Activated CD4-positive, alpha-beta T cell treated with anti-CD3 and anti-CD28 coated beads, Interleukin-10, Interleukin-2, amounts not matched to agents 100 ng/mL and 50 ng/mL, durations not matched to agents 16 hours and 8 hours (primary cell): ENCODE measurements around the gene ST6GALNAC3.
"Not testable (repeated sequence)": the region's sequence is repeated elsewhere in the genome, so short reads cannot be mapped to it uniquely, and the experiment has no call there.

Experiments
- DNase-seq: peaks from one replicate; pipeline ENCODE4 v3.0.0-alpha.2; 2020

Gene ST6GALNAC3

GRCh38 chr1:76074321-76075187 lies at the start of gene ST6GALNAC3:
Gene ST6GALNAC3, plus strand, starts transcription at chr1:76074746.
- peak; percentile 77 for DNase-seq

GRCh38 chr1:76027341-76027740 lies 47.2 kb upstream of the ST6GALNAC3 start:
- DNase-seq: no peak

DNA sequence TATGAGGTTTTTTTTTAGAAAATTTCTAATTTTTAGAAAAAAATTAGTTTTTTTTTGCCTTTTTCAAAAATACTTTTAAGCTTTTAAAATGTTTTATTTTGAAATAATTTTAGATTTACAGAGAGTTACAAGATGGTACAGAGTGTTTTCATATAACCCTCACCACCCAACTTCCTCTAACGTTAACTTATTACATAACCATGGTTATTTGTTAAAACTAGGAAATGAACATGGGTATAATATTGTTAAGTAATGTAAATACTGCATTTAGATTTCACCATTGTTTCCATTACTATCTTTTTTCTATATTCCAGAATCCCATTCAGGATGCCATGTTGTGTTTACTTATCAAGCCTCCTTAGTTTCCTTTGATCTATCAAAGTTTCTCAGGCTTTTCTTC lies 45.2 kb upstream of the ST6GALNAC3 start:
- no peak for DNase-seq

- DNase-seq: no peak
These were observed 43.0 kb upstream of the ST6GALNAC3 start for GRCh38 chr1:76031496-76031895.

GRCh38 chr1:76033800-76034475 lies 40.6 kb upstream of the ST6GALNAC3 start:
- no peak for DNase-seq

DNA sequence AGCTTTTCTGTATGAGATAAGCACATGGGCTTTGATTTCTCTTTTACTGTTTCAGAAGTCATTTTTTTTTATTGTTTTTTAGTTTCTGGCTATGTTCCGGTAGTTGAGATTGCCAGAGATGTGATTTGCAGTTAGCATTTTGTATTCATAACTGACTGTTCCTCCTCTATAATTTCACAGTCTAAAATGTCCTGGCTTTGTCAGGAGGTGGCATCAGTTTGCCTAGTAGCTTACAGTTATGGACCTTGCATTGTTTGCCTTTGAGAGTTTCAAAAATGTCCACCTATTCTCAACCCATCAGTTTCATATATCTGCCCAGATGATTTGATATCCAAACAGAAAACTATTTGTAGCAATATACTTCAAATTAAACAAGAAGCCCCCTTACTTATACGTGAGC lies 39.5 kb upstream of the ST6GALNAC3 start:
- no peak for DNase-seq

DNA sequence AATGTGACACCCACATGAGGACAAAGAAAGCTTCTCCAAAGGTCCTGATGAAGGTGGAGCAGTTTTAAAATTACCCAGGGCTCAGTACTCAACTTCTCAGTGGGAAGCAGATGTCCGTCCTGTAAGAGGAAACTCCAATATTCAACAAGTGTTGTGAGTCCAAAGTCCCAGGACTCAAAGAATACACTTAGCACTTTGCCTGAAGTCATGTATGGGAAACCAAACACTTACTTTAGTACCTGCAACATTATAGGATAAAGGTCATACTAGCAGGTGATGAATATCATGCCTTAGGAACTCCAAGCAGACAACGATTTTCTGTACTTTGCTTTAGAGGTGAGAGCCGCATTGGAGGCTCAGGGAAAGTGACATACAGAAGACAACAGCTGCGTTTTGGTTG lies 37.2 kb upstream of the ST6GALNAC3 start:
- DNase-seq: no peak

- no peak for DNase-seq
These were observed 36.1 kb upstream of the ST6GALNAC3 start for GRCh38 chr1:76038287-76039004.

DNA sequence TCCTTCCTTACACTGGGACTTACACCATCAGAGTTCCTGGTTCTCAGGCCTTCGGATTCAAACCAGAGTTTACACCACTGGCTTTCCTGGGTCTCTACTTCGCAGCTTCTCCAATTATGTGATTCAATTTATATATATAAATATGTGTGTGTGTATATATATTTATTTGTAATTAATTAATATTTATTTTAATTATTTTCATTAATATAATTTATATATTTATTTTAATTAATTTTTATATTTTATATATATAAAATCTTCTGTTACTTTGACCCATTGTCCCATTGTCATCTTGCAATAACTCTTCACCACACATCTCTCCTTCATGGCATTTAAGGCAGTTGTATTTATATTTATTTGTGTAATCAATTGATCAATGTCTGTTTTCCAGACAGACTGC lies 28.4 kb upstream of the ST6GALNAC3 start:
- DNase-seq: no peak

- DNase-seq: no peak
These were observed 26.3 kb upstream of the ST6GALNAC3 start for GRCh38 chr1:76048219-76048618.

GRCh38 chr1:76048926-76049325 lies 25.6 kb upstream of the ST6GALNAC3 start:
- no peak for DNase-seq

DNA sequence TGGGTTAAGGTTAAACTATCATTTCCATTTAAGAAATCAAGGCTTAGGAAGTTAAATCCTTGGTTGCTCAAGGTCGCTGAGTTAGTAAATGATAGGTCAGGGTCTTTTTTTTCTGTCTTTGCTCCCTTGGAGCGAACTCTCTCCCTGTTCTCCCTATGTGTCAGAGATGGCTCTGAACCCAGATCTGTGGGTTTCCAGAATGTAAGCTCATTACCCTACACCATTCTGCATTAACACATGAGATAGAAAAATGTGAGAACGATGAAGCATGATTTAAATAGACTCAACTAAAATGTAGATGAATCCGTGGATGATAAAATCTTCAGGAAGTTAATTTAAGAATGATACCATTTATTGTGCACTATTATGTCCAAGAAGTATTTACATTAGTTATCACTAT lies 25.0 kb upstream of the ST6GALNAC3 start:
- no peak for DNase-seq

DNA sequence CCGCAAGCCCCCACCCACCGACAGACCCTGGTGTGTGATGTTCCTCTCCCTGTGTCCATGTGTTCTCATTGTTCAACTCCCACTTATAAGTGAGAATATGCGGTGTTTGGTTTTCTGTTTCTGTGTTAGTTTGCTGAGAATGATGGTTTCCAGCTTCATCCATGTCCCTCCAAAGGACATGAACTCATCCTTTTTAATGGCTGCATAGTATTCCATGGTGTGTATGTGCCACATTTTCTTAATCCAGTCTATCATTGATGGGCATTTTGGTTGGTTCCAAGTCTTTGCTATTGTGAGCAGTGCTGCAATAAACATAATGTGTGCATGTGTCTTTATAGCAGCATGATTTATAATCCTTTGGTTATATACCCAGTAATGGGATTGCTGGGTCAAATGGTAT lies 24.5 kb upstream of the ST6GALNAC3 start:
- not testable (repeated sequence) for DNase-seq

DNA sequence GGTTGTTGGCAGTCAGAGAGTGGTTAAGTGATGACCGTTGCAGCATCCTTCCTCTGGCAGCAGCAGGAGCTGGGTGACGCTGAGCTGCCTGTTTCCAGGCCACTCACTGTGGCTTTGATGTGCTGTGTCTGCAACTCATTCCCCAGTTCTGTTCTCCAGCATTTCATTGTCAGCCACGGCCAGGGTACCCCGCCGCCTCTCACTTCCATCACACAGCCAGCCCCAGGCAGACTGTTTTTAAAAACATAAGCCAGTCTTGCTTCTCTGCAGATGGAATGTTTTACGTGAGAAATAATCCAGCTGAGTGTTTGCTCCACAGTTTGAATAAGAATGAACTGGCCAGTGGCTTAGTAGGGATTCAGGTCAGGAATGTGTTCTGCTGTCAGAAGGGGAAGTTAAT lies 21.5 kb upstream of the ST6GALNAC3 start:
- peak; percentile 20 for DNase-seq

DNA sequence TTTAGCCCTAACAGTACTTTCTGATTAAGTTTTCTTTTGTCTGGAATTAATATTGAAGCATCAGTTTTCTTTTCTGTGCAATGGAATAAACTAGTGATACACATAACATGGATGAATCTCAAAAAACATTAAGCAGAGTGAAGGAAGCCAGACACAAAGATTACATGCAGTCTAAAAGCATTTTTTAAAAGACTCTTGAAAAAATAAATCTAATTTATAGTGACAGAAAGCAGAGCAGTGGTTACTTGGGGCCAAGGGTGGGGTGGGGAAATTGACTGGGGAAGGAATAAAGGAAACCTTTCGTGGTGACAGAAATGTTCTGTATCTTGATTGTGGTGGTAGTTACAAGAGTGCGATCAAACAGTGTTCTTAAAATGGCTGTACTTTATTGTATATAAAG lies 20.2 kb upstream of the ST6GALNAC3 start:
- no peak for DNase-seq

DNA sequence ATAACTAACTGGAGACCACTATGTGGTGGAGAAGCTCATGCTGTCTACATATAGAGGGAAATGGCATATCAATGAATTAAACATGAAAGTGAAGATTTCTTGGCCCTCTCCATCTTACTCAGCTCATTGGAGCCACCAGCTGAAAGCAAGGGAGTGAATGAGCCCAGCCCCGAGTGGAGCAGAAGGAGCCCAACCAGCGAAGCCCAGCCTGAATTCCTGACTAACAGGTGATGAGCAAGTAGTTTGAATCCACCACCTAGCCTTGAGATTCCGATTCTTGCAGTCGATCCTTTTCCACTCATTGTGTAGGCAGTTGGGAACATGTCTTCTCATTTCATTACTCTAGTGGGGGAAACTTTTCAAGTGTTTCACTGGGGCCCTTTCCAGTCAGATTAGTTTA lies 18.6 kb upstream of the ST6GALNAC3 start:
- no peak for DNase-seq

DNA sequence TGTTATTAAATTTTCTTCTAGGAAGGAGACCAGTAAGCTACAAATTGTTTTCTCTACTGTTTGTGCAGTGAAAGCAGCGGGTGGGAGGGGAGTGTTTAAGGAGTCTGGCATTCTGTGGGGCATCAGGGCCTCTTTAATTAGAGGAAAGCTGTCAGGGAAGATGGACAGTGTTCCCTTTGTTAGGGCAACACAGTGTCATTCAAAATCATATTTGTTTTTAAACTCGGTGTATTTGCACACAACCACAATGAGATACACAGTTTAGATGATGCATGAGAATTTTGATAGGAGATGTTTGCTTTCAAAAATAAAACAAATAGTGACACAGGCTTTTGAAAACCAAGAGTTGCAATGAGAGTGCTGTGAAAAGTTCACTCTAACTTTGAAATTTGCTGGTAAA lies 15.1 kb upstream of the ST6GALNAC3 start:
- no peak for DNase-seq

DNA sequence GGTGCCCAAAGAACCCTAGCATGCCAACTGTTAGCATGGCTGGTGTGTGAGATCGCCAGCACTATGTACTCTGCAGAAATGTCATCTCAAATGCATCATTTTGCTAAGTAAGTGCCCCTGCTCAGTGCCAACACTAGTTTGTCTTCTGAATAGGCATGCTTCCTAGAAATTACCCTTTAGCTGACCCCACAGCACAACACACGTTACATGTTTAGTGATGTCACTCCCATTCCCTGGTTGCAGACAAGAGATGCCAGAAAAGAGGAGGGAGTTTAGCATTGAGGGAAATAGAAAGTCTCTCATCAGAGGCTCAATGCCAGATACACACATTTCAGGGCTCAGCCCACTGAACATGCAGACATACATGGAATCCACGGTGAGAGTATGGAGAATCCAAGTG lies 9.3 kb upstream of the ST6GALNAC3 start:
- DNase-seq: no peak

GRCh38 chr1:76066394-76066793 lies 8.2 kb upstream of the ST6GALNAC3 start:
- no peak for DNase-seq

DNA sequence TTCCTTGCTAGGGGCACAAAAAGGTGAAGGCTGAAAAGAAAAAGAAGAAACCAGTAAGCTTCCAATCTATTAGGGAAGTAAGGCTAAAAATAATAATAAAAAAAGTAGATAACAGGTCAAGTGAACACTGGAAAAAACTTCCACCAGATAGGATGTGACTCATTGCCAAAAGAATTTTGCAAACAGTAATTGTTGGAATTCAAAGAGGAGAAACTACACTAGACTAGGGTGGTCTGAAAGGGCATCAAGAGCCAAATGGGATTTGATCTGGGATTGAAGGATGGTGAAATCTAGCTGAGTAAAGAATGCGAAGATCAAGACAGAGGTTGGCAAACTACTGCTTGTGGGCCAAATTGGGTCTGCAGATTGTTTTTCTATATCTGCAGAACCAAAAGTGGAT lies 6.0 kb upstream of the ST6GALNAC3 start:
- no peak for DNase-seq

GRCh38 chr1:76068953-76069561 lies 5.5 kb upstream of the ST6GALNAC3 start:
- DNase-seq: no peak

DNA sequence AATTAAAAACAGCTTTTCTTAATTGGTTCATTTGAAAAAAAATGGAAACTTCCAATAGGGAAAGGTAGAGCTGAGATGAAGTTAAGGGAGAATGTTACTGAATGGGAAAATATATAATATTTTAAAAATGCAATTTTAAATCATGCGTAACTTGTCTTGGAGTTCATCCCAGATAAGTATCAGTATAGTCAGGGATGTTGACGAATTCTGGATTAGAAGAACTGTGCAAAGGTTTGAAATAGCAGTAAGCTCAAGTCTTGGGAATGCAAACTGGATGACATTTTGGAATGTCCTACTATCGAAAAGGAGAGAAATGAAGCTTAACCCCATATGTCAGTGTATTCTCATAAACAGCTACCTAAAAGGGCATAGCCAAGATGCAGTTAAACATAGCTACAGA lies 4.0 kb upstream of the ST6GALNAC3 start:
- DNase-seq: no peak

DNA sequence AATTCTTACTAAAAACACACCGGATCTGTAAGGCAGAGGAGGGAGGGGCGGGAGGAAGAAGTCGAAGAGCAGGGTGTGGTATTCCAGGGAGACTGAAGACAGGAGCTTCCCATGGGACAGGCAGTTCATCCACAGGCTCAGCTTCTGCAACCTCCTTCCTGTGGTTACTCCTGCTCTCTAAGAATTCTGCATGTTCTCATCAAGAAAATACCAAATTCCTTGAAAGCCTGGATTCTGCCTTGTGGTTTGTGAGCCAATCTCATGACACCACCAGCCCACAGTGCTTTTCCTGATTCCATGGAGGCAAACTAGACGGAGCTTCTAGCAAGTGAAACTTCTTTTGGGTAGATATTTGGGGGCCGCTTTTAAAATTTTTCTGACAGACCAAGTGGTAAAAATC lies 1.1 kb upstream of the ST6GALNAC3 start:
- DNase-seq: no peak

DNA sequence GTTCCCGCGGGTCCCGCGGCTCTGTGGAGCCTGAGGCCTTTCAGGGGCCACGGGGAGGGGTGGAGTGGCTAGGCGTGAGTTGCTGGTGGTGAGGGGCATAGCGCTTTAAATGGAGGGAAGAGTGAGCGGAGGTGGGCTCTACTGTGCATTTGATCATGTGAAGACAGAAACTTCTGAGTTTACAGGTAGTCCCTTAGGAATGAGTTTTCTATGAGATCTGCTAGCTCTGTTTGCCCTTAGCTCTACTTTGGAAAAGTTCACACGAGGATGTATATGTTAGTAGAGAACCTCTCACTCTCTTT lies 593 bp downstream of the ST6GALNAC3 start:
- DNase-seq: no peak
